Measurements from ENCODE around the gene PRM2. TPM values are rescaled to one million over a fixed set of nuclear protein-coding genes. Genes with fewer than 3 reads are reported as not detected.

PRM2 gene
- total and polyA plus RNA-seq, 2 experiments from 2014 or later: not detected

GRCh38 chr16:11255737-11256660, 20.3 kb downstream of the PRM2 start, which contains the start of gene SOCS1:
TSS of gene SOCS1 (minus strand) at chr16:11256204. CDS start at chr16:11255478, 726 bp downstream.
- H3K27ac Mint-ChIP-seq: peak within 1 kb of the TSS; percentile 91
- ATAC-seq: peak; percentile 53

GRCh38 chr16:11254913-11255736, 21.2 kb downstream of the PRM2 start:
- Histone ChIP-seq H3K27me3 (ENCODE audit: insufficient read depth) (no peaks in the 10 kb centered on the region), H3K9me2 (ENCODE audit: insufficient read depth) (no peaks in the 10 kb centered on the region), H3K4me3 (peak overlapping the region; percentile 89), H3F3A (replicated peaks; ENCODE audit: low read depth) (peaks cover 52% of the 10 kb centered on the region), H3K4me1 (ENCODE audit: insufficient read depth) (peaks cover 32% of the 10 kb centered on the region), H2AFZ (no peak overlapping the region), H3K27ac (ENCODE audit: low read depth) (no peak overlapping the region; the same call in 1 of the 2 replicates), H3K36me3 (ENCODE audit: insufficient read depth) (peaks cover 21% of the 10 kb centered on the region), H3K4me2 (peak overlapping the region; percentile 96), H4K20me1 (replicated peaks; ENCODE audit: insufficient read depth) (peaks cover 21% of the 10 kb centered on the region), H3K79me2 (replicated peaks; ENCODE audit: insufficient read depth) (peaks cover 33% of the 10 kb centered on the region)
- peak overlapping the region; percentile 80 for H3K4me3 Mint-ChIP-seq
- peak; percentile 30 for TF ChIP-seq POLR2AphosphoS5 (IDR thresholded peaks at IDR 0.05; ENCODE audit: low read depth)
- TF ChIP-seq STAT1 (IDR thresholded peaks at IDR 0.05; ENCODE audit: unreplicated experiment): no peak
- peaks cover 36% of the 10 kb centered on the region for H3K4me1 Mint-ChIP-seq
- DNase-seq (ENCODE audit: low spot score): no peak
- H3K9me3 Mint-ChIP-seq: no peaks in the 10 kb centered on the region; the same call in 2 of the 3 replicates
- peaks cover 27% of the 10 kb centered on the region for H3K36me3 Mint-ChIP-seq (ENCODE audit: low read depth)
- ATAC-seq: peak; percentile 6
- H3K27me3 Mint-ChIP-seq (ENCODE audit: insufficient read depth, low read depth, poor library complexity): peaks cover 22% of the 10 kb centered on the region
- H3K27ac Mint-ChIP-seq: no peak overlapping the region

More at GRCh38 chr16:11255737-11256660, 20.3 kb downstream of the PRM2 start, which contains the start of gene SOCS1:
- Mint-ChIP-seq H3K9me3 (no peaks in the 10 kb centered on the region; the same call in 2 of the 3 replicates), H3K36me3 (ENCODE audit: low read depth) (peaks cover 27% of the 10 kb centered on the region), H3K4me1 (peaks cover 33% of the 10 kb centered on the region), H3K4me3 (peak within 1 kb of the TSS; percentile 87), H3K27me3 (ENCODE audit: insufficient read depth, low read depth, poor library complexity) (peaks cover 19% of the 10 kb centered on the region)
- no peaks in the 10 kb centered on the region for H3K9me2 ChIP-seq (ENCODE audit: insufficient read depth)
- peak; percentile 48 to 60 for TF ChIP-seq CTCF (conservative IDR thresholded peaks at IDR 0.05; ENCODE audit: low read depth in 2 of 2)
- TF ChIP-seq CREB1 (CRISPR knock-in tag; IDR thresholded peaks at IDR 0.05; ENCODE audit: low read depth): 0 out of 2 replicates have a peak, but pooled peaks have one; percentile 41
- TF ChIP-seq JUNB (IDR thresholded peaks at IDR 0.05; ENCODE audit: unreplicated experiment): no peak
- no peak for TF ChIP-seq ZNF331 (CRISPR knock-in tag; IDR thresholded peaks at IDR 0.05; ENCODE audit: low read depth)
- TF ChIP-seq POLR2AphosphoS5 (IDR thresholded peaks at IDR 0.05; ENCODE audit: low read depth): peak; percentile 83
- H3K27ac ChIP-seq (ENCODE audit: low read depth): peak within 1 kb of the TSS; percentile 84
- peak within 1 kb of the TSS; percentile 91; the same call in 1 of the 2 replicates for H2AFZ ChIP-seq
- peaks cover 21% of the 10 kb centered on the region for H3K36me3 ChIP-seq (ENCODE audit: insufficient read depth)
- H3K79me2 ChIP-seq (replicated peaks; ENCODE audit: insufficient read depth): peaks cover 33% of the 10 kb centered on the region
- peak within 1 kb of the TSS; percentile 98 for H3K4me2 ChIP-seq
- H3K27me3 ChIP-seq (ENCODE audit: insufficient read depth): no peaks in the 10 kb centered on the region
- H3F3A ChIP-seq (replicated peaks; ENCODE audit: low read depth): peaks cover 45% of the 10 kb centered on the region
- H3K4me3 ChIP-seq: peak within 1 kb of the TSS; percentile 89
- H4K20me1 ChIP-seq (replicated peaks; ENCODE audit: insufficient read depth): peaks cover 21% of the 10 kb centered on the region
- peak; percentile 85 for DNase-seq (ENCODE audit: low spot score)
- peaks cover 26% of the 10 kb centered on the region for H3K4me1 ChIP-seq (ENCODE audit: insufficient read depth)
